H1 (cell line): ENCODE data around the gene ACACB. TPM values are rescaled to one million over a fixed set of nuclear protein-coding genes. Genes with fewer than 3 reads are reported as not detected.
A peak's percentile ranks its signal among the peaks of the same experiment; 100 is the strongest.

Experiments
- CTCF ChIA-PET: fragments of 300-600 bp; sonication (Branson Sonifier 250); formaldehyde crosslinking; loops from one replicate; lab custom pipeline; 2021; ENCODE audit not compliant: partially characterized antibody; lab: Charles Lee
- POLR2A ChIA-PET: fragments of 300-600 bp; sonication (Branson Sonifier 250); formaldehyde crosslinking; loops from one replicate; lab custom pipeline; 2021; ENCODE audit warnings: inconsistent platforms; ENCODE audit not compliant: partially characterized antibody; lab: Charles Lee
- DNase-seq, 2 experiments: peaks; one replicate each; pipeline versions ENCODE4 v3.0.0 to v3.0.0-alpha.2; 2010 to 2022; ENCODE audit warnings: low spot score in 2 of 2, low read depth in 1 of 2, mixed read lengths in 1 of 2
- FAIRE-seq: peaks from 2 replicates; lab custom pipeline; 2011; peaks lifted over from hg19 to GRCh38; lab: Jason Lieb, UNC
- H2AFZ ChIP-seq: 2 replicates; pipeline ENCODE4 v1.8.1; 2012; ENCODE audit warnings: low read length, inconsistent platforms
- H2AK5ac ChIP-seq: 2 replicates; pipeline ENCODE4 v1.6.1; 2013; ENCODE audit warnings: low read depth, low read length
- H2BK120ac ChIP-seq: replicated peaks from 2 replicates; pipeline ENCODE3; 2013; ENCODE audit warnings: low read depth, low read length, inconsistent platforms
- H2BK12ac ChIP-seq: 2 replicates; pipeline ENCODE4 v1.6.1; 2013; ENCODE audit warnings: low read depth, low read length
- H2BK15ac ChIP-seq: 2 replicates; pipeline ENCODE4 v1.6.1; 2013; ENCODE audit warnings: low read length
- H2BK20ac ChIP-seq: 2 replicates; pipeline ENCODE4 v1.6.1; 2013; ENCODE audit warnings: low read length
- H2BK5ac ChIP-seq: 2 replicates; pipeline ENCODE4 v1.6.1; 2013; ENCODE audit warnings: low read depth, low read length
- H3K14ac ChIP-seq: 2 replicates; pipeline ENCODE4 v1.6.1; 2013; ENCODE audit warnings: inconsistent platforms; ENCODE audit not compliant: insufficient read length
- H3K18ac ChIP-seq: 2 replicates; pipeline ENCODE4 v1.6.1; 2013; ENCODE audit warnings: low read length; ENCODE audit errors: extremely low read depth
- H3K23ac ChIP-seq: 2 replicates; pipeline ENCODE4 v1.6.1; 2013; ENCODE audit warnings: inconsistent platforms; ENCODE audit not compliant: insufficient read length
- H3K23me2 ChIP-seq: 2 replicates; pipeline ENCODE4 v1.6.1; 2013; ENCODE audit warnings: low read depth, low read length
- H3K27ac ChIP-seq: 2 replicates; pipeline ENCODE4 v1.6.1; 2011; ENCODE audit warnings: low read depth, low read length, inconsistent platforms
- H3K27me3 ChIP-seq, 4 experiments: replicated peaks in 1 of 4; 1 replicate in 1 of 4; 2 replicates in 3 of 4; pipeline versions ENCODE4 v1.6.1 to v1.8.1; 2011 to 2013; ENCODE audit warnings: low read length in 3 of 4, mild to moderate bottlenecking in 3 of 4, inconsistent platforms in 2 of 4, mixed read lengths in 2 of 4, moderate library complexity in 1 of 4; ENCODE audit not compliant: control insufficient read depth in 3 of 4, insufficient read depth in 3 of 4; ENCODE audit errors: extremely low read depth in 1 of 4
- H3K36me3 ChIP-seq, 4 experiments: 2 replicates each; pipeline versions ENCODE4 v1.6.1 to v1.8.1; 2011 to 2013; ENCODE audit warnings: mild to moderate bottlenecking in 4 of 4, low read length in 3 of 4, moderate library complexity in 2 of 4, control low read depth in 1 of 4, inconsistent platforms in 1 of 4; ENCODE audit not compliant: insufficient read depth in 4 of 4, control insufficient read depth in 2 of 4
- H3K4ac ChIP-seq: replicated peaks from 2 replicates; pipeline ENCODE3; 2013; ENCODE audit warnings: low read length, low read depth, mixed read lengths, inconsistent platforms; ENCODE audit not compliant: insufficient read length
- H3K4me1 ChIP-seq, 4 experiments: replicated peaks in 1 of 4; 1 replicate in 1 of 4; 2 replicates in 3 of 4; pipeline versions ENCODE4 v1.6.1 to v1.8.1; 2011 to 2013; ENCODE audit warnings: low read length in 3 of 4, inconsistent platforms in 2 of 4, mixed read lengths in 1 of 4; ENCODE audit not compliant: insufficient read depth in 4 of 4, control insufficient read depth in 3 of 4
- H3K4me2 ChIP-seq, 2 experiments: 2 replicates each; pipeline versions ENCODE4 v1.6.1 to v1.8.1; 2011 to 2013; ENCODE audit warnings: low read depth in 2 of 2, low read length in 2 of 2, control low read depth in 1 of 2, inconsistent platforms in 1 of 2, mild to moderate bottlenecking in 1 of 2; ENCODE audit not compliant: insufficient read depth in 1 of 2
- H3K4me3 ChIP-seq, 4 experiments: fragments of 200-600, 300-600 bp in 1 of 4; sonication (generic), shearing (Covaris generic), sonication (Bioruptor Twin) in 1 of 4; 2 replicates each; pipeline versions ENCODE4 v1.5.1 to v1.8.1; 2011 to 2016; ENCODE audit warnings: low read length in 4 of 4, low read depth in 3 of 4, control low read depth in 2 of 4, inconsistent platforms in 2 of 4, mild to moderate bottlenecking in 2 of 4, mixed read lengths in 1 of 4, moderate library complexity in 1 of 4; ENCODE audit not compliant: insufficient read depth in 2 of 4; ENCODE audit errors: extremely low read depth in 1 of 4
- H3K56ac ChIP-seq: replicated peaks from 2 replicates; pipeline ENCODE3; 2013; ENCODE audit warnings: low read depth, mild to moderate bottlenecking, mixed read lengths, low read length, inconsistent platforms; ENCODE audit not compliant: insufficient read length
- H3K79me1 ChIP-seq: 2 replicates; pipeline ENCODE4 v1.6.1; 2013; ENCODE audit warnings: low read depth, low read length, control low read depth
- H3K79me2 ChIP-seq, 2 experiments: 2 replicates each; pipeline versions ENCODE4 v1.6.1 to v1.8.1; 2012 to 2013; ENCODE audit warnings: low read length in 2 of 2, mild to moderate bottlenecking in 2 of 2, inconsistent platforms in 1 of 2; ENCODE audit not compliant: insufficient read depth in 2 of 2, control insufficient read depth in 1 of 2
- H3K9ac ChIP-seq, 4 experiments: replicated peaks in 1 of 4; 1 replicate in 1 of 4; 2 replicates in 3 of 4; pipeline versions ENCODE4 v1.6.1 to v1.8.1; 2011 to 2013; ENCODE audit warnings: low read depth in 3 of 4, low read length in 3 of 4, control low read depth in 2 of 4, mild to moderate bottlenecking in 2 of 4, moderate library complexity in 2 of 4, inconsistent platforms in 1 of 4; ENCODE audit errors: extremely low read depth in 1 of 4
- H3K9me3 ChIP-seq, 2 experiments: 2 replicates each; pipeline versions ENCODE4 v1.6.1 to v1.8.1; 2012 to 2013; ENCODE audit warnings: mild to moderate bottlenecking in 2 of 2, moderate library complexity in 2 of 2, control low read depth in 1 of 2, inconsistent platforms in 1 of 2, low read depth in 1 of 2, low read length in 1 of 2, mixed read lengths in 1 of 2; ENCODE audit not compliant: insufficient read depth in 2 of 2
- H4K20me1 ChIP-seq, 2 experiments: replicated peaks in 1 of 2; 2 replicates each; pipeline versions ENCODE3 to v1.8.1; 2011 to 2013; ENCODE audit warnings: inconsistent platforms in 2 of 2, low read length in 2 of 2, mild to moderate bottlenecking in 1 of 2; ENCODE audit not compliant: insufficient read depth in 2 of 2, control insufficient read depth in 1 of 2
- H4K5ac ChIP-seq: 2 replicates; pipeline ENCODE4 v1.6.1; 2013; ENCODE audit warnings: low read length, low read depth, mixed read lengths, inconsistent platforms; ENCODE audit not compliant: insufficient read length
- H4K8ac ChIP-seq: 2 replicates; pipeline ENCODE4 v1.8.0; 2013; ENCODE audit warnings: mild to moderate bottlenecking, moderate library complexity, low read length, inconsistent platforms; ENCODE audit not compliant: insufficient read depth; ENCODE audit errors: extremely low read depth
- H4K91ac ChIP-seq: replicated peaks from 2 replicates; pipeline ENCODE3; 2013; ENCODE audit warnings: low read length, mixed read lengths, inconsistent platforms; ENCODE audit not compliant: insufficient read length
- CHD2 ChIP-seq: IDR thresholded peaks from 2 replicates; pipeline ENCODE4 v1.6.1; 2012; ENCODE audit warnings: low read length, improper control_type of control experiment
- EZH2 ChIP-seq: fragments of 200-600 bp; sonication (generic); IDR thresholded peaks from 2 replicates; pipeline ENCODE4 v1.7.1; 2012; ENCODE audit warnings: low read depth, mild to moderate bottlenecking, moderate library complexity, low read length, inconsistent platforms; ENCODE audit not compliant: severe bottlenecking
- NRF1 ChIP-seq: IDR thresholded peaks from 2 replicates; pipeline ENCODE4 v1.6.1; 2011; ENCODE audit warnings: mild to moderate bottlenecking, low read depth, low read length, improper control_type of control experiment
- RXRA ChIP-seq: IDR thresholded peaks from 2 replicates; pipeline ENCODE4 v1.6.1; 2011; ENCODE audit warnings: low read depth, mild to moderate bottlenecking, low read length, moderate library complexity; ENCODE audit not compliant: insufficient read depth
- SP1 ChIP-seq: IDR thresholded peaks from 2 replicates; pipeline ENCODE4 v1.6.1; 2011; ENCODE audit warnings: low read depth, low read length
- WGBS, 2 experiments: shearing (Covaris generic) in 1 of 2; methylation state at CpG; one replicate each; pipeline versions ENCODE4 v1.1.6 to v1.1.7; 2013 to 2015; ENCODE audit warnings: low lambda C conversion rate in 2 of 2, mixed read lengths in 2 of 2, inconsistent platforms in 1 of 2, low coverage in 1 of 2, missing lambda C conversion rate in 1 of 2; ENCODE audit not compliant: insufficient replicate concordance in 2 of 2, insufficient coverage in 1 of 2, insufficient read length in 1 of 2; ENCODE audit errors: extremely low coverage in 1 of 2, missing lambda C conversion rate in 1 of 2; 5-methylcytosine and 5-hydroxymethylcytosine counted together
- polyA plus RNA-seq, 7 experiments: library from polyadenylated mRNA; depleted of rRNA in 3 of 7; stranded (reverse) in 5 of 7; unstranded in 2 of 7; fragments of >200 nt in 5 of 7; fragments of 200-250 nt in 2 of 7; gene quantifications; 1 replicate in 5 of 7; 2 replicates in 1 of 7; 4 replicates in 1 of 7; pipeline versions ENCODE4 v1.2.1 to v1.2.3, GENCODE V29; 2011 to 2013; ENCODE audit warnings: missing spikeins in 2 of 7, mixed read lengths in 2 of 7
- total RNA-seq: library from RNA; stranded (reverse); fragmentation: NEBNext Ultra II Directional; extraction: Animal tissue kit (Norgen Biotek cat#: 25700); gene quantifications from 2 replicates; pipeline ENCODE4 v1.2.1, GENCODE V29; 2021
- TF ChIP-seq, protein P1 (sequence below), 3 experiments: IDR thresholded peaks; 1 replicate in 2 of 3; 2 replicates in 1 of 3; pipeline versions ENCODE4 v1.5.1 to v1.6.1; 2011; ENCODE audit warnings: low read length in 3 of 3, mild to moderate bottlenecking in 3 of 3, inconsistent platforms in 2 of 3, low read depth in 1 of 3, moderate library complexity in 1 of 3; ENCODE audit not compliant: insufficient read depth in 1 of 3; ENCODE audit errors: control extremely low read depth in 1 of 3
- TF ChIP-seq, protein P2 (sequence below): IDR thresholded peaks from 2 replicates; pipeline ENCODE4 v1.6.1; 2012; ENCODE audit warnings: inconsistent platforms

Gene ACACB
- total and polyA plus RNA-seq, 2 of the 8 experiments (the other 6 are each of a cell fraction or from before 2014, with no cell fraction given), result 5.8 to 15.3 TPM

DNA sequence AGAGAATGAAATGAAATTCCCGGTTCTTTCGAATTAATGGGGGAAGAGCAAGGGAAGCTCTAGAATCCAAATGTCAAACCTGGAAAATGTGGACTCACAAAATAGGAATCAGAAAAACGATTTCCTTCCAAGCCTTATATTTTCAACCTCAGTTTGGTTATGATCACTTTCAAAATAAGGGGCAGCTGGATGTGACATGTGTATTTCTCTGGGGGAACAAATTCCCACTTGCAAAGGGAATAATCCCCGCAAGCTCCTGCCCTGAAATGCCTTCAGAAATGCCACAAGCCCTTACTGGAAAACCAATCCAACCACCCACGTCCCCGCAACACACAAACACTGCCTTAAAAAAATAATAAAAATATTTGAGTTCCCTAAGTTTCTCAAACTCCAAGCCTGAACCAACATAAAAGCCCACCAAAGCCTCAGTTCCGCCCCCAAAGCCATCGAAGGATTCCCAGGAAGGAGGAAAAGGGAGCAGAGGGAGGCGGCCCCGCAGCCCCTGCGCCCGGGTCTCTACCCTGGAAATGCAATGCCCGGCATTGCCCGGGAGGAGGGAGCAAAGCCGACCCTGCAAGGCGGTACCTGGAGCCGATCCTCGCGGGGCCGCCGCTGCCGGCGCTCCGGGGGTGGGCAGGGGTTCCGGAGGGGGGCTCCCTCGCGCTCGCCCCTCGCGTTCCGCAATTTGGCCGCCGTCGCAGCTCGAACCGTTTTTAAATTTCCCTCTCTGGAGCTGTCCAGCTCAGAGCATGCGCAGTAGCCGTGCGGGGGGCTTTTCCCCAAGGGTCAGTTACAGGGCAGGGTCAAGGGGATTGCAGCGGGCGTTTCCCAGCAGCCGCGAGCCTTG, 192.4 kb downstream of the ACACB start, which contains the start of gene FOXN4:
Gene FOXN4, minus strand, starts transcription at position 751 of the 847 bp plus-strand sequence. CDS start 963 bp downstream, outside the sequence.
- no peak within 1 kb of the TSS for H2BK15ac ChIP-seq
- H3K79me2 ChIP-seq, result no peaks in the 10 kb centered on the region
- CTCF ChIA-PET, result interaction anchor here (1.2 to 1.6 kb wide), 2 partner anchors 11 to 15 kb away, joined by 3 read pairs; no protein-coding TSS in a partner anchor
- H3K23me2 ChIP-seq, result peaks cover 8% of the 10 kb centered on the region; the same call in 1 of the 2 replicates
- no peak within 1 kb of the TSS for H4K91ac ChIP-seq
- no peak for TF ChIP-seq SP1
- peak; percentile 6 for TF ChIP-seq EZH2
- TF ChIP-seq RXRA, result no peak
- TF ChIP-seq, protein P1, sequence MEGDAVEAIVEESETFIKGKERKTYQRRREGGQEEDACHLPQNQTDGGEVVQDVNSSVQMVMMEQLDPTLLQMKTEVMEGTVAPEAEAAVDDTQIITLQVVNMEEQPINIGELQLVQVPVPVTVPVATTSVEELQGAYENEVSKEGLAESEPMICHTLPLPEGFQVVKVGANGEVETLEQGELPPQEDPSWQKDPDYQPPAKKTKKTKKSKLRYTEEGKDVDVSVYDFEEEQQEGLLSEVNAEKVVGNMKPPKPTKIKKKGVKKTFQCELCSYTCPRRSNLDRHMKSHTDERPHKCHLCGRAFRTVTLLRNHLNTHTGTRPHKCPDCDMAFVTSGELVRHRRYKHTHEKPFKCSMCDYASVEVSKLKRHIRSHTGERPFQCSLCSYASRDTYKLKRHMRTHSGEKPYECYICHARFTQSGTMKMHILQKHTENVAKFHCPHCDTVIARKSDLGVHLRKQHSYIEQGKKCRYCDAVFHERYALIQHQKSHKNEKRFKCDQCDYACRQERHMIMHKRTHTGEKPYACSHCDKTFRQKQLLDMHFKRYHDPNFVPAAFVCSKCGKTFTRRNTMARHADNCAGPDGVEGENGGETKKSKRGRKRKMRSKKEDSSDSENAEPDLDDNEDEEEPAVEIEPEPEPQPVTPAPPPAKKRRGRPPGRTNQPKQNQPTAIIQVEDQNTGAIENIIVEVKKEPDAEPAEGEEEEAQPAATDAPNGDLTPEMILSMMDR (IDR thresholded peaks at IDR 0.05; ENCODE audit: control extremely low read depth in 1 of 3, insufficient read depth in 1 of 3, low read depth in 1 of 3, low read length in 3 of 3), result peak in 1 of 3 experiments; percentile 4; a peak in 1 of 4 replicates
- TF ChIP-seq, protein P2, sequence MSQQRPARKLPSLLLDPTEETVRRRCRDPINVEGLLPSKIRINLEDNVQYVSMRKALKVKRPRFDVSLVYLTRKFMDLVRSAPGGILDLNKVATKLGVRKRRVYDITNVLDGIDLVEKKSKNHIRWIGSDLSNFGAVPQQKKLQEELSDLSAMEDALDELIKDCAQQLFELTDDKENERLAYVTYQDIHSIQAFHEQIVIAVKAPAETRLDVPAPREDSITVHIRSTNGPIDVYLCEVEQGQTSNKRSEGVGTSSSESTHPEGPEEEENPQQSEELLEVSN, result peak; percentile 86
- TF ChIP-seq NRF1, result peak; percentile 40
- TF ChIP-seq CHD2, result no peak
- no peaks in the 10 kb centered on the region for H3K79me1 ChIP-seq
- H3K23ac ChIP-seq, result no peak within 1 kb of the TSS
- H3K4me3 ChIP-seq, result peak within 1 kb of the TSS; percentile 47 to 73 (median 59)
- no peak within 1 kb of the TSS for H2AK5ac ChIP-seq
- H4K20me1 ChIP-seq, result peaks cover 0 to 1% of the 10 kb centered on the region in 2 experiments
- no peaks in the 10 kb centered on the region for H3K36me3 ChIP-seq
- no peak within 1 kb of the TSS for H2BK12ac ChIP-seq
- H3K9me3 ChIP-seq, result no peaks in the 10 kb centered on the region
- no peak within 1 kb of the TSS for H3K18ac ChIP-seq
- peaks cover 10 to 54% (median 40%) of the 10 kb centered on the region in 4 experiments for H3K27me3 ChIP-seq
- H3K4me2 ChIP-seq, result peak within 1 kb of the TSS; percentile 83 to 96
- no peak within 1 kb of the TSS for H2BK20ac ChIP-seq
- FAIRE-seq, result no peak
- H3K56ac ChIP-seq, result no peak within 1 kb of the TSS
- DNase-seq, result peak in 1 of 2 experiments; percentile 82
- peak within 1 kb of the TSS; percentile 88 for H2AFZ ChIP-seq
- peak within 1 kb of the TSS in 1 of 4 experiments; percentile 4; a peak in 2 of 7 replicates for H3K9ac ChIP-seq
- 17% methylated on average over 28 of the region's 43 CpGs; no CpG with 5 or more reads in 1 of the 2 experiments for WGBS, 2 experiments
- no peak within 1 kb of the TSS for H2BK120ac ChIP-seq
- POLR2A ChIA-PET, result interaction anchor here (1.2 kb wide), 1 partner anchor 20 kb away, joined by 4 read pairs; no protein-coding TSS in a partner anchor
- no peak within 1 kb of the TSS for H4K5ac ChIP-seq
- H2BK5ac ChIP-seq, result no peak within 1 kb of the TSS
- H4K8ac ChIP-seq, result no peak within 1 kb of the TSS; the same call in 1 of the 2 replicates
- no peak within 1 kb of the TSS for H3K14ac ChIP-seq
- H3K4me1 ChIP-seq, result peaks cover 0 to 6% (median under 1%) of the 10 kb centered on the region in 4 experiments; a peak in 2 of 7 replicates
- H3K27ac ChIP-seq, result no peak within 1 kb of the TSS
- H3K4ac ChIP-seq, result no peak within 1 kb of the TSS
